ENCODE measurements around the gene MINDY4. TPM values are rescaled to one million over a fixed set of nuclear protein-coding genes. Genes with fewer than 3 reads are reported as not detected.

MINDY4 gene
- polyA plus RNA-seq, 3 donors = 11.3 to 26.9 (median 11.5) TPM

DNA sequence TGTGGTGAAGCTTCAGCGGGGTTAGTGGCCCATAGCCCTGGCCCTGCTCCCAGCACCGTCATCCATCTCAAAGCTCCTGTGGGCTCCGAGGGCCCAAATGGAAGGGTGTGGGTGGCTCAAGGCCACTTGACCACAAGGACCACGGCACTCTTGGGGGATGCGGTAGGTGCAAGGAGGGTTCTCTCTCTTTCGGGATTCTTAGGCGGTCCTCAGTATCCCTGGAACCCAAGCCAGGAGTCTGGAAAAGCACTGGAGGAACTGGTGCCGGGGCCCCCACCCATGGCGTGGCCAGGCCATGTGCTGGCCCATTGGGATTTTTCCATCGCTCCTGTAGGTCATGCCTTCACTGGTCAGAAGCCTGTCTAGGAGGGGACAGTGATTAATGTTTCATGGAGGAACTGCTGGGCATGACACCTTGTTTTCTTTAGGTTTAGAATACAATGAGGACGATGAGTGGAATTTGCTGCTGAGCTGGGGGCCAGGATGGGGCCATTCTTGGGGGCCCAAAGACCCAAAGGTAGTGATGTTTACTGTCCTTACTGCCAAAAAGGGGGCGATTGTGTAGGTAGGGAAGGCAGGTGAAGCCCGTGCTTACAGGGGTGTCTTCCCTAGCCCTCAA lies 157.1 kb downstream of the MINDY4 start:
- no peak for DNase-seq (ENCODE audit: extremely low read depth in 1 of 11, low read depth in 9 of 11, low spot score in 4 of 11)

DNA sequence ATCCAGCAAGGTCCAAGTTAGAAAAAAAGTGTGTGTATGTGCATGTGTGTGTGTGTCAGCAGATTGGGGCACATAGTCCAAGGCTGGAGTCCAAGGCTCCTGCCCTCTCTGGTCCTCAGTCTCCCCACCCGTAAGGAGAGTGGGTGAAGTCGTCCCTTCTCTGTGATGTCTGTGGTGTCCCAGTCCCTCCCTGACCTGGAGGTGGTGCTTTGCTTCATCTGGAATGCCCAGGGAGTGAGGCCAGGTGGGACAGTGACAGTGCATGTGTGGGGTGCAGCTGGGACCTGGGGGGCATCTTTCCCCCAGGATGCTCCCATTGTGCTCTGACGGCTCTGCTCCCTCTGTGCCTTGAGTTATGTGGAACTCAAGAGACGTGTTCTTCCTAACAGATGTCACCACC lies 158.5 kb downstream of the MINDY4 start:
- no peak for DNase-seq (ENCODE audit: extremely low read depth in 1 of 11, low read depth in 9 of 11, low spot score in 4 of 11)

DNA sequence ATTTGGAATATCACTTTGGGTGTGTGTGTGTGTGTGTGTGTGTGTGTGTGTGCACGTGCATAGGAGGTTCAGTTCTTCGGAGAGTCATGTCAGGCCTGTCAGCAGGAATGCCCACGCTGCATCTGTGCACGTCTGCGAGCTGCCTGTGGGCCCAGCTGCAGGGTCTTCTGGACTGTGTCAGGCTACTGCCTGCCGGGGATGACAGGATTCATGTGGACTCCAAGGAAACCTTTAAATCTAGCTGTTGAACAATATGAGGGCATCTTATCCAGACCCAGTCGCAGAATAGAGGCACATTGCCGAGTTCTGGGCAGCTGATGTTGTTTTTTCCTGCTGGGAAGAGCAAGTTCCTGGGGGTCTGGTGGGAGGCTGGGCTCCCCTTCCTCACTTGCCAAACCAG lies 159.4 kb downstream of the MINDY4 start:
- no peak for DNase-seq (ENCODE audit: extremely low read depth in 1 of 11, low read depth in 9 of 11, low spot score in 4 of 11)

- no peak for DNase-seq (ENCODE audit: extremely low read depth in 1 of 11, low read depth in 9 of 11, low spot score in 4 of 11)
Measured at GRCh38 chr7:30931161-30931928, 160.1 kb downstream of the MINDY4 start.

DNA sequence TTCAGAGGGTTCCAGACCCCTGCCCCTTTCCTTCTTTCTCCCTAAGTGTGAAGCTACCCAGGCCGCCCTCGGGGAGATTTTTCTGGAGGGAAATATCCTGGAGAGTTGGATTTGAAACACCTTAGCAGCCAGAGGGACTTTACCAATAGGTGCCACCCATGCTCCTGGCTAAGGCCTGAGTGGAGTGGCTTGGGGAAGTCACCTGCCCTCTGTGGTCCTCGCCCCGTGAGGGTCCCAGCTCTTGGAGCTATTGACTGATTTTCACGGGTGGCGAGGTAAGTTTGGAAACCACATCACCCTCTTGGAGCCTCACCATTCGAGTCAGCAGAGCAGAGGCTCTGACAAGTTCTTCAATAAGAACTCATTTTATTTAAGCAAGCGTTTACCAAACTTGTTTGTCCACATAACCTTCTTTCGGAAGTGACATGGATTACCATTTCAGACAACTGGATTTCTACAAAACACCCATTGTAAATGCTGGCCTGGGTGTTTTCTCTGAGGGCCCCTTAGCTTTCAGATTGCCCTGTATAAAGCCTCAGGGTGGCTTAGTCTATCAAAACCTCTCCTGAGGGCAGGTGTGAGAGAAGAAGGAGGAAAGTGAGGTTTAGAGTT lies 160.8 kb downstream of the MINDY4 start:
- no peak for DNase-seq (ENCODE audit: extremely low read depth in 1 of 11, low read depth in 9 of 11, low spot score in 4 of 11)

DNA sequence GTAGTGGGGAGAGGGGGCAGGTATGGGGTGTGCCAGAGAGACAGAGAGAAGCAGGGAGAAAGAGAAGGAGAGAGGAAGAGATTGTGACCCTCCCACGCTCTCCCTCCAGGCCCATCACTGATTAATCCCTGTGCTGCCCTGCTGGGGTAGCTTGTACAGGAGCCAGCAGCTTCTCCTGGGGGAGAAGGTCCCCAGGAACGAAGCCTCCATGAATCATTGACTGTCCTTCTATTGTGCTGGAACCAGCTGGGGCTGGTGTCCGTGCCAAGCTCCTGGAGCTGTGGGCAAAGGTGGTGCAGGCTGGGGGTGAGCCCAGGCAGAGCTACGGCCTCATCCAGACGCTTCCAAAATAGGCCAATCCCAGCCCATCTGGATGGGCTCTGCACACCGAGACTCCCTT lies 161.3 kb downstream of the MINDY4 start:
- no peak for DNase-seq (ENCODE audit: extremely low read depth in 1 of 11, low read depth in 9 of 11, low spot score in 4 of 11)

DNA sequence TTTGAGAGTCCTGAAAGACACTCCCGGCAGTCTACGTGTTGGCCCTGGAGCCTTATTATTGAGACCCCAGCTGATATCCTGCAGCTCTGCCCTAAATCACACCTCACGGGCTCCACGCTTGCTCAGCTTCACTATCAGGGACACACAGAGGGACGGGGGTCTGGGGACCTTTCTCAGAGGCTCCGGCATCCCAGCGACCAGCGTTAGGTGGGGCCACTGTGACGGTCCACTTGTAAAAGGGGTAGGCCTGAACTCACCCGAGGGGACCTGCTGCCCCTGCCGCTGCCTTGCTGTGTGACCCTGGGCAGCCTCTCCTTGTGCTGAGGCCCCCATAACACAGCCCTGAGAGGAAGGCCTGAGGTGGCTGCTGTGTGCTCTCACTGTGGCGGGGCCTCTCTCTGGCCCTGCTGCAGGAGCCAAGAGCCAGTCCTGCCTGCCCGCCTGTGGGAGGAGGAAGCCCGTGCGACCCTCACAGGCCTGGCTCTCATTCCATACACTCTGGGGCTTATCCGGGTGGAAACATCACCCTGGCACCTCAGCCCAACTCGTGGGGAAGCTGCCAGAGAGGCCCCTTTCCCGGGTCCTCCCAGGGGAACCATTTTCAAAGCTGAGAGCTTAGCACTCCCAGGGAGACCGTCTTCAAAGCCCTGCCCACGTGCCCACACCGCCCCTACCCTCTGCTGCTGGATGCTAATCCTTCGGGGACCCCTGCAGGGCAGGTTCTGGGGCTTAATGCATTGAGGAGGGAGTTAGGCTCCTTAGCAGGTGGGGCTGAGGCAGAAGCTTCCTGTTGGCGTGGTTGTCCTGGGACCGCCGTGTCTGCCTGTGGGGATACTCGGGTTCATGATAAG lies 162.1 kb downstream of the MINDY4 start:
- no peak for DNase-seq (ENCODE audit: extremely low read depth in 1 of 11, low read depth in 9 of 11, low spot score in 4 of 11)

DNA sequence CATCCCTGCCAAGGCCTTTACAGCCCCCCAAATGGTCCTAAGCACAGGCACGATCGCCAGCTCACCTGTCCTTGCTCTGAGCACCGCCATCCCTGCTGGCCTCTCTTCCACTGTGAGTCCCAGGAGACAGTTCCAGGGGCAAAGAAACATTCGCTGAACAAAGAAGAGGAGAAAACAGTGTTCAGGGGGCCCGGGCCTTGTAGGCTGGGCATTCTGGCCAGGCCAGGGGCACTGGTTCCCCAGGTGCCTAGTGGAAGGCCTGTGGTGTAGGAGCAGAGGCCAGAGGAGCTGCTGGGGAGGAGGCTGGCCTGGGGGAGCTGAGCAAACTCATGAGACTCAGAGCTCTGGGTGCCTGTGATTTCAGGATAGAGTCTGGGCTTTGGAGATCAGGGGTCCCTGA lies 163.0 kb downstream of the MINDY4 start:
- DNase-seq (ENCODE audit: extremely low read depth in 1 of 11, low read depth in 9 of 11, low spot score in 4 of 11) = no peak

DNA sequence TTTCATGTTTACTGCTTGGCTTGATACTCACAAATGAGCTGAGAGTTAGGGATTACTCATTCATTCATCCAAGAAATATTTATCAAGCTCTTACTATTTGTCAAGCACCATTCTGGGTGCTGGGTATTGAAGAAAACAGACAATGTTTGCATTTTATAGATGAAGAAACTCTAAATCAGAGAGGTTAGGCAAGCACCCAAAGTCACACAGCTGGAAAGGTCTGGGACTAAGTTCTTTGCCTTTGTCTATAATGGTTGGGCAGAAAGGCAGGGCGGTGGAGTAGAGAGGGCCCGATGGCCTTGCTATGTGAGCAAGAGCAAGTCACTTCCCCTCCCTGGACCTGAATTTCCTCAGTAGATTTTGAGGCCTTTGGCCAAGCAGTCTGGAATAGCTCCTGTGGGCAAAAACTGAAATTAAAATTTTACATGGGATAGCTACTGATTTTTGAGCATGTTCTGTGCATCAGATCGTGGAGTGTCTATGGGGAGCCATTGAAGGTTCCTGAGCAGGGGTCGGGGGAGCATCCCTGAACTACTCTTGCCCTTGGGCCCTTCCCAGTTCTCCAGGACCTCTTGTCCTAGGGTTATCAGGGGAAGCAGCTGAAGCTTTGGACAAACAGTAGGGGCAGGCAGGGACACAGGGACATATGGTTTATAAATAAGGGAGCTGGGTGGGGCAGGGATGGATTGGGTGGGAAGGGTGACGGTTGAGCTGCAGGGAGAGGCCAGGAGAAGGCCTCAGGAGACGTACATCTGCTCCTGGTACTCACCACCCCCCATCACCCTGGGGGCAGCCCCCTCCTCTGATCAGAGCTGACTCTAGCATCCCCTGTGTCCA lies 163.7 kb downstream of the MINDY4 start:
- DNase-seq (ENCODE audit: extremely low read depth in 1 of 11, low read depth in 9 of 11, low spot score in 4 of 11) = no peak

DNA sequence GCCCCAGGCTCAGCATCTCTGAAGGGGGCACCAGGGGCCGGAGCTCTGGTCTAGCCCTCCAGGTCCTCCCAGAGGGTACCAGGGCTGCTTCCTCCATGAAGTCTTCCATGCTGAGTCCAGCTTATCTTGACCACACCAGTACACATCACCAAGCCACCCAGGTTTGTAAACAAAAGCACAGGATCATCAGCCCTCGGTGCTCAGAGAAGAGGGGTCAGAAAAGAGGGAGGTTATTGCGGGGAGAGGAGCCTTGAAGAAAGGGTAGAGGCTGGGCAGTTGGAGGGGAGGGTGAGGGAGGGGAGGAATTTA lies 164.3 kb downstream of the MINDY4 start:
- no peak for DNase-seq (ENCODE audit: extremely low read depth in 1 of 11, low read depth in 9 of 11, low spot score in 4 of 11)

- DNase-seq (ENCODE audit: extremely low read depth in 1 of 11, low read depth in 9 of 11, low spot score in 4 of 11) = no peak
Measured at GRCh38 chr7:30936650-30937245, 165.5 kb downstream of the MINDY4 start.

- no peak for DNase-seq (ENCODE audit: extremely low read depth in 1 of 11, low read depth in 9 of 11, low spot score in 4 of 11)
Measured at GRCh38 chr7:30937416-30937815, 166.2 kb downstream of the MINDY4 start.

DNA sequence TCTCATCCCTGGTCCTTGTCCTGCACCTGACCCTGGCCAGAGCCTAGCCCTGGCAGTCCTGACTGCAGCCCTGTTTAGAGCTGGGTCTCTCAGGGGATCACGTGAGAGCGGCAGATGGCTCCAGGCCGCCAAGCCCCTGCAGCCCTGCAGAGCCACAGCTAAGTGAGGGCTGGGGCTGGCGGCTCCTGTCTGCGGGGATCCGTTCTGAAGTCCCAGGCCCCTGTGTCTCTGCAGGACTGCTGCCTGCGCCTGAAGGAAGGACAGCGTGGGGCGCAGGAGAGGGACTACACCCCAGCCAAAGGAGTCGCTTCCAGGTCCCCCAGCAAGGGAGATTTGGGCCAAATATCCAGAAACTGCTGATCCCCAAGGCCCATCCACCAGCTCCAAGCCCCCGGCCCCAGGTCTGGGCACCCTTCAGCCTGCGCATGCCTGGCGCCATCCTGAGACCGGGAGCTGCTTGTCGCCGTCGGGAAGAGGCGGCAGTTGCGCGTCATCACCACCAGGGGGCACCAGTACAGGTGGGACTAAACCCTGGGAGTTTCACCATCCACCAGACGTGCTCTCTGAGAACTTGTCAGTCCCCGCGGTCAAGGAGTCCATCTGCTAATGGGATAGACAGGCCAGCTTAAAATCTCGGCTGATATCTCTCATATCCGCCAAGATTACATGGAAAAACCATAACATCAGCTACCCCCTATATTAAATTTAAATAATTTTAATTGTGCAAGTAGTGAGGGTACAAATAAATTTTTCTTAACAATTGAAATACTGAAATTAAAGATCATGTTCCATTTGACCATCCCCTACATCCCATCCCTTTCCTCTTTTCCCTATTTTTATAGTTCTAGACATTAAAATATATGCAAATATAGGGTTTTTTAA lies 167.5 kb downstream of the MINDY4 start:
- peak; percentile 57 to 76 (median 68) for DNase-seq (ENCODE audit: extremely low read depth in 1 of 11, low read depth in 9 of 11, low spot score in 4 of 11)

- no peak for DNase-seq (ENCODE audit: extremely low read depth in 1 of 11, low read depth in 9 of 11, low spot score in 4 of 11)
Measured at GRCh38 chr7:30941582-30942323, 170.5 kb downstream of the MINDY4 start.
